GM21576 (cell line): ENCODE results near the gene DPP7.

Experiments
- ATAC-seq: cut with Tn5 transposase; IDR thresholded peaks from one replicate; pipeline ENCODE4 v1.9.1; 2021; ENCODE audit warnings: mild to moderate bottlenecking, moderate library complexity; ENCODE audit not compliant: unreplicated experiment

DPP7 gene

GRCh38 chr9:137112564-137113384 is 1.8 kb downstream of the DPP7 start:
- no peak for ATAC-seq

- ATAC-seq, result no peak
Observed at GRCh38 chr9:137111788-137112563, 2.6 kb downstream of the DPP7 start.

GRCh38 chr9:137110911-137111787 is 3.4 kb downstream of the DPP7 start:
- no peak for ATAC-seq

GRCh38 chr9:137110147-137110910 is 4.2 kb downstream of the DPP7 start:
- no peak for ATAC-seq

- ATAC-seq, result no peak
Observed at GRCh38 chr9:137109250-137110146, 5.0 kb downstream of the DPP7 start.

- no peak for ATAC-seq
Observed at GRCh38 chr9:137108608-137109249, 5.8 kb downstream of the DPP7 start.

GRCh38 chr9:137107982-137108381 is 6.6 kb downstream of the DPP7 start:
- ATAC-seq, result no peak

- ATAC-seq, result no peak
Observed at GRCh38 chr9:137107312-137107921, 7.1 kb downstream of the DPP7 start.

GRCh38 chr9:137106662-137107250 is 7.8 kb downstream of the DPP7 start:
- ATAC-seq, result no peak

GRCh38 chr9:137105814-137106661 is 8.5 kb downstream of the DPP7 start:
- ATAC-seq, result no peak

- no peak for ATAC-seq
Observed at GRCh38 chr9:137103206-137103999, 11.1 kb downstream of the DPP7 start.

- no peak for ATAC-seq
Observed at GRCh38 chr9:137099231-137099630, 15.3 kb downstream of the DPP7 start.

GRCh38 chr9:137097761-137098462 is 16.6 kb downstream of the DPP7 start:
- no peak for ATAC-seq

GRCh38 chr9:137096785-137097546 is 17.6 kb downstream of the DPP7 start:
- ATAC-seq, result no peak
